PC-9 (cell line): ENCODE measurements around the gene PGA5.

Source experiments
- CTCF ChIP-seq: fragments of 200-600 bp; sonication (generic); conservative IDR thresholded peaks from 2 replicates; pipeline ENCODE4 v1.6.1; 2017; ENCODE audit warnings: mixed run types, antibody characterized with exemption, mild to moderate bottlenecking, moderate library complexity
- EZH2 ChIP-seq: fragments of 200-600 bp; sonication (generic); IDR thresholded peaks from 2 replicates; pipeline ENCODE4 v1.8.0; 2017; ENCODE audit warnings: antibody characterized with exemption, low read depth

GRCh38 chr11:61201476-61201875 is 39.5 kb upstream of the PGA5 start:
- no peak for TF ChIP-seq CTCF
- TF ChIP-seq EZH2 = no peak
